Activated CD8-positive, alpha-beta T cell treated with anti-CD3 and anti-CD28 coated beads for 36 hours (primary cell): Measurements from ENCODE around the gene BRF1. TPM values are rescaled to one million over a fixed set of nuclear protein-coding genes. Genes with fewer than 3 reads are reported as not detected.

Source experiments
- ATAC-seq: fragments of 200-7000 bp; cut with Tn5 transposase; one replicate; pipeline ENCODE4 v1.10.0; 2021; ENCODE audit warnings: mild to moderate bottlenecking, moderate library complexity
- CTCF ChIA-PET: fragments of 350-600 bp; sonication (Branson Sonifier 250); formaldehyde crosslinking; loops from one replicate; lab custom pipeline; 2021; ENCODE audit warnings: antibody characterized with exemption; lab: Charles Lee
- POLR2A ChIA-PET: fragments of 350-600 bp; sonication (Branson Sonifier 250); formaldehyde crosslinking; loops from one replicate; lab custom pipeline; 2021; ENCODE audit warnings: antibody characterized with exemption; lab: Charles Lee
- DNase-seq: peaks from one replicate; pipeline ENCODE4 v3.0.0-alpha.2; 2020
- H3K27ac Mint-ChIP-seq: one replicate; pipeline ENCODE4 v1.8.0; 2021; ENCODE audit warnings: mild to moderate bottlenecking, mixed read lengths
- H3K27me3 Mint-ChIP-seq: one replicate; pipeline ENCODE4 v1.8.0; 2021; ENCODE audit warnings: mixed read lengths
- H3K36me3 Mint-ChIP-seq: one replicate; pipeline ENCODE4 v1.8.0; 2021; ENCODE audit warnings: low read depth, mixed read lengths
- H3K4me1 Mint-ChIP-seq: one replicate; pipeline ENCODE4 v1.8.0; 2021; ENCODE audit warnings: low read depth, mixed read lengths
- H3K4me3 Mint-ChIP-seq: one replicate; pipeline ENCODE4 v1.8.0; 2021; ENCODE audit warnings: mild to moderate bottlenecking, moderate library complexity, mixed read lengths
- H3K9me3 Mint-ChIP-seq: one replicate; pipeline ENCODE4 v1.8.0; 2021; ENCODE audit warnings: mixed read lengths
- CTCF ChIP-seq: fragments of 200-600 bp; IDR thresholded peaks from one replicate; pipeline ENCODE4 v1.8.0; 2022; ENCODE audit warnings: antibody characterized with exemption, mild to moderate bottlenecking
- intact Hi-C: fragments of 100-400 bp; cut with micrococcal nuclease; formaldehyde crosslinking; loops from one replicate; pipeline ENCODE4 v1.10.0; 2022
- total RNA-seq, 2 experiments: library from RNA; stranded (reverse); gene quantifications; one replicate each; pipeline ENCODE4 v1.2.3, GENCODE V29; 2021

The BRF1 gene
- total RNA-seq, 2 experiments from 2014 or later: 25.3 to 26.6 TPM

DNA sequence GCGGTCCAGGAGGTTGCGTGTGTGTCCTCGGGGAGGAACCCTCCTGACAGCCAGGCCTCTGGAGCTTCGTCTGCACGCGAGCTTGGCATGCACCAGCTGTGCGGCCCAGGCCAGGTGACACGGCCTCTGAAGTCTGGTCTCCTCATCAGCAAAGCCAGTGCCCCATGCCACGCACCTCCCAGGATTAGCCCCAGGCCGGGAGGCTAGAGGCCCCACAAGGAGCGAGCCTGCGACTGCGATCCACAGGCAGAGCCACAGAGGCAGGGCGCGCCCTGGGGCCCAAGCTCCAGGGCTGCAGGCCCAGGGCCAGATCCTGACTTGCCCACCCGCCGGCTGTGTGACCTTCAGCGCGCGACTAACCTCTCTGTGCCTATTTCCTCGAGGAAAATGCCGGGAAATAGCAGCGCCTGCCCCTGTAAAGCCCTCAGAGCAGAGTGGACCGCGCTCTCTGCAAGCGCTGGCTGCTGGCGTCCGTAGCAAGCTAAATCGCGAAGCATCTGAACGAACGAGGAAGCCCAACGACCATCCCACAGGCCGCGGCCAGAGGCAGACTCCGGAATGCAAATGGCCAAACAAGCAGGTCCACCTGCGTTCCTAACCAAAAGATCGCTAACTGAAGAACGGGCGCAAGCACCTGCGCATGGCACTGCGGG lies 53.0 kb downstream of the BRF1 start:
- H3K9me3 Mint-ChIP-seq: no peaks in the 10 kb centered on the region
- intact Hi-C loops: no loop called here
- H3K4me1 Mint-ChIP-seq: peaks cover 26% of the 10 kb centered on the region
- peaks cover 16% of the 10 kb centered on the region for H3K36me3 Mint-ChIP-seq
- peak overlapping the region; percentile 74 for H3K4me3 Mint-ChIP-seq
- TF ChIP-seq CTCF: no peak
- H3K27me3 Mint-ChIP-seq: no peaks in the 10 kb centered on the region
- DNase-seq (no peak), ATAC-seq (no peak)
- CTCF ChIA-PET: interaction anchor here (0.5 to 2.2 kb wide), 9 partner anchors 21 to 1425 kb away, joined by 3 to 8 read pairs (median 3); no protein-coding TSS in a partner anchor
- peak overlapping the region; percentile 55 for H3K27ac Mint-ChIP-seq
- POLR2A ChIA-PET: interaction anchor here (1.2 to 1.4 kb wide), 2 partner anchors 46 to 66 kb away, joined by 4 read pairs; partner anchors contain the start of gene PACS2

DNA sequence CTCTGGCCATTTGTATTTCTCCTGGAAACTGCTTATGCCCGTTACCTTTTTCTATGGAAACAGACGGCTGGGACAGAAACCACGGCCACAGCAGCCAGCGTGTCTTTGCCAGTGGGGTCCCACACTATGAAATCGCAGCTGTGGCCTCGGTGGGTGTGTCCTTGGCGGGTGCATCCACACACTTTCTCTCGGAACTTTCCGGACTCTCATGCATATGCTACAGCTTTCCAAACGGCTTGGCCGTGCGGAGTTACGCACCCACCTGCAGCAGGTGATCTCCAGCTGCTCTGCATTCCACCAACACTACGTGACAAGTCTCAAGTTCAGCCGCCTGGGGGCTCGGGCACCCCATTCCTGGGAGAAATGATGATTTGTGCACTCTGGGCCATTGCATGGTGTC lies 53.8 kb downstream of the BRF1 start:
- no peaks in the 10 kb centered on the region for H3K27me3 Mint-ChIP-seq
- DNase-seq: no peak
- H3K9me3 Mint-ChIP-seq: no peaks in the 10 kb centered on the region
- ATAC-seq: no peak
- ChIA-PET POLR2A (no interaction called here), CTCF (interaction anchor here (1.2 to 2.2 kb wide), 3 partner anchors 53 to 105 kb away, joined by 3 to 8 read pairs (median 3); no protein-coding TSS in a partner anchor)
- H3K4me3 Mint-ChIP-seq: peak overlapping the region; percentile 74
- intact Hi-C loops: no loop called here
- no peak overlapping the region for H3K27ac Mint-ChIP-seq
- TF ChIP-seq CTCF: no peak
- H3K4me1 Mint-ChIP-seq: peaks cover 26% of the 10 kb centered on the region
- H3K36me3 Mint-ChIP-seq: peaks cover 16% of the 10 kb centered on the region

DNA sequence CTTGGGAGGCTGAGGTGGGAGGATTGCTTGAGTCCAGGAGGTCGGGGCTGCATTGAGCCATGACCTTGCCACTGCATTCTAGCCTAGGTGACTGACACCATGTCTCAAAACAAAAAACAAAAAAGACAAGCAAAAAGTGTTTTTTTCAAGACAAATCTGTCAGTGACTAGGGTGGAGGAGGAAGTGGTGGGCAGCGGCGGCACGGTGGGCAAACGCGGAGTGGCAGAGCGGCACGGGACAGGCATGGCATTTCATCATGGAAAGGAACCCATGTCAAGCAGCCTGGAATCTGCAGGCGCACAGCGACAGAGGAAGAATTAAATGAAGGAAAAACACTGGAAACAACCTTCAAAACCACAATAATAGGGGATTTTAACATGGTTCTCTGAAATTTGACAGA lies 56.5 kb downstream of the BRF1 start:
- Mint-ChIP-seq H3K4me1 (peaks cover 26% of the 10 kb centered on the region), H3K4me3 (no peak overlapping the region), H3K36me3 (peaks cover 16% of the 10 kb centered on the region), H3K27ac (no peak overlapping the region), H3K27me3 (no peaks in the 10 kb centered on the region), H3K9me3 (no peaks in the 10 kb centered on the region)
- no peak for TF ChIP-seq CTCF
- CTCF ChIA-PET: no interaction called here
- intact Hi-C loops: no loop called here
- POLR2A ChIA-PET: no interaction called here
- DNase-seq: no peak
- no peak for ATAC-seq

DNA sequence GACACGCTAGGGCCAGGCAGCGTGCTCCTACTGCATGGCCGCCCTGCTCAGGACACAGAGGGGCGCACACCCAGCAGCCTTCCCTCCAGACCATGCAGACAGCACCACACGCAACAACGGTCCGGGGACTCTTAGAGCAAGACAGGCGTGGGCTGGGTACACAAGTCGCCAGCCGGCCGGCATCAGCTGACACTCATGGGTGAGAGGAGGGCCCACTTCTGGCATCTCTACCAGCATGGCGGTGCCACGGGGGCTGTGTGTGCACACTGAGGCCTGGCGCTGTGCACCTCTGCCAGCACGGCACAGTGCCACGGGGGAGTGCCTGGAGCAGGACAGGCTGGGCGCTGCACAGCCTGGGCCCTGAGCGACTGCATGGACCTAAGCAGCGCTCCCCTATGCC lies 59.2 kb downstream of the BRF1 start:
- no peak for DNase-seq
- H3K4me1 Mint-ChIP-seq: peaks cover 15% of the 10 kb centered on the region

More for the DNA sequence above, 59.2 kb downstream of the BRF1 start:
- Mint-ChIP-seq H3K36me3 (peaks cover 9% of the 10 kb centered on the region), H3K9me3 (no peaks in the 10 kb centered on the region), H3K27ac (no peak overlapping the region), H3K4me3 (no peak overlapping the region), H3K27me3 (no peaks in the 10 kb centered on the region)
- CTCF ChIA-PET: no interaction called here
- POLR2A ChIA-PET: no interaction called here
- intact Hi-C loops: no loop called here
- ATAC-seq: no peak
- no peak for TF ChIP-seq CTCF
